GM18505 (cell line): ENCODE results near the gene GLUD1.
A peak's percentile ranks its signal among the peaks of the same experiment; 100 is the strongest.
"Not testable (repeated sequence)": the region's sequence is repeated elsewhere in the genome, so short reads cannot be mapped to it uniquely, and the experiment has no call there.

Experiments used
- ATAC-seq: cut with Tn5 transposase; IDR thresholded peaks from one replicate; pipeline ENCODE4 v1.9.1; 2021; ENCODE audit not compliant: unreplicated experiment
- POLR2A ChIP-seq: IDR thresholded peaks from 4 replicates; pipeline ENCODE4 v1.6.1; 2011; ENCODE audit warnings: borderline replicate concordance; ENCODE audit not compliant: insufficient read depth, insufficient read length; ENCODE audit errors: extremely low read depth

GLUD1 gene

DNA sequence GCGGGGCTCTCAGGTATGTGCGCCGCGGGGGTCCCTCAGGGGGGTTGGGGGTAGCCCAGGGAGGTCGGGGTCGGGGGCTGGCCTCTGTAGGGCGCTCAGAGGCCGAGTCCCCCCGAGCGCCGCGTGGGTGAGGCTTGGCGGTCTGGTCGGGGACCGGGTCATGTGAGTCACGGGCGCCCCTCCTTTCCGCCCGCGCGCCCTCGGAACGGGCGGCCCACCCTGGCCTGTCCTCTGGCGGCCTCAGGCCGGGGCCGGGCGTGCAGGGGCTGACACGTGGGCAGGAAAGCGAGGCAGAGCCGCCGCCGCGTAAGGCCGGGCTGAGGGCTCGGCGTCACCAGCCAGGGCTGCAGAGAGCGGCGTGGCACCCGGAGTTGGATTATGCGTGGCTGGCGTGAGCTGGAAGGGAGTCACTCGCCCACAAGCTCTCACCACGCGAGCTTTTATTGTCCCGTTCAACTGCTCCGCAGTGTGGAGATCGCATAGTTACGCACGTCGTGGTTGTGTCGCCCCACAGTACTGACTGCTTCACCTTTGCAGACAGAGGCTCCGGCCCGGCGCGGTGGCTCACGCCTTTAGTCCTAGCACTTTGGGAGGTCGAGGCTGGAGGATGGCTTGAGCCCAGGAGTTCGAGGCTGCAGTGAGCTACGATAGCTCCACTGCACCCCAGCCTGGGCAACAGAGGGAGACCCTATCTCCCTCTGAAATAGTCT lies 748 bp upstream of the GLUD1 start:
- ATAC-seq, result peak; percentile 47
- peak; percentile 78 for TF ChIP-seq POLR2A

DNA sequence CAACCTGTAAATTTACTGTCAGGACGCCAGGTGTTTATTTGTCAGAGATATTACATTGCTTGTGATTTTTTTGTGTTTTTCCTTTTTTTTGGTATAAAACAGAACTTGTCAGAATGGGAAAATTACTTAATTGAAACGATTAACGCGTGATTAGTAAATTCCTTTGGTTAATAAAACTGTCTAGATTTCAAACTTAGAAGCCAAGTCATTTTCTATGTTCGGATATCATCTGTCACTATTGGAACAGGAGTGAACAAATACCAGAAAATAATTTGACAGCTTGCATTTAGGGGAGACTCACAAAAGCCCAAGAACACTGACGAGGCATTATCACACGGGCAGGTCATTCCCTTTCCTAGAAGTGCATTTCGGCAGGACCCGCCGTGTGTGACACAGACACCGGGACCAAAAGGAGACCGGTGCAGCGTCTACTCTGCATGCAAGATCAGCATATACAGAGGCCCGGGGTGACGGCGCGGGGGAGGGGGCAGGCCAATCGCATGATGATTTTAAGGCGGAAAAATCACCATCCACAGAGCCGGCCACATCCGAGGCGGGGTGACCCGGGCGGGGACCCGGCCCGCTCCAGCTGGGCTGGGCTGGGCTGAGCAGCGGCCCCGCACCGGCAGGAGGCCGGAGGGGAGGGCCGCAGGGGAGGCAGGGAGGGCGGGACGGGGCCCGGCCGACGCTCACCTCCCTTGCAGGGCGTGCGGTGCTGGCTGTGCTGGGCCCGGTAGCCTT lies 841 bp downstream of the GLUD1 start:
- TF ChIP-seq POLR2A, result peak; percentile 45
- peak; percentile 23 for ATAC-seq

DNA sequence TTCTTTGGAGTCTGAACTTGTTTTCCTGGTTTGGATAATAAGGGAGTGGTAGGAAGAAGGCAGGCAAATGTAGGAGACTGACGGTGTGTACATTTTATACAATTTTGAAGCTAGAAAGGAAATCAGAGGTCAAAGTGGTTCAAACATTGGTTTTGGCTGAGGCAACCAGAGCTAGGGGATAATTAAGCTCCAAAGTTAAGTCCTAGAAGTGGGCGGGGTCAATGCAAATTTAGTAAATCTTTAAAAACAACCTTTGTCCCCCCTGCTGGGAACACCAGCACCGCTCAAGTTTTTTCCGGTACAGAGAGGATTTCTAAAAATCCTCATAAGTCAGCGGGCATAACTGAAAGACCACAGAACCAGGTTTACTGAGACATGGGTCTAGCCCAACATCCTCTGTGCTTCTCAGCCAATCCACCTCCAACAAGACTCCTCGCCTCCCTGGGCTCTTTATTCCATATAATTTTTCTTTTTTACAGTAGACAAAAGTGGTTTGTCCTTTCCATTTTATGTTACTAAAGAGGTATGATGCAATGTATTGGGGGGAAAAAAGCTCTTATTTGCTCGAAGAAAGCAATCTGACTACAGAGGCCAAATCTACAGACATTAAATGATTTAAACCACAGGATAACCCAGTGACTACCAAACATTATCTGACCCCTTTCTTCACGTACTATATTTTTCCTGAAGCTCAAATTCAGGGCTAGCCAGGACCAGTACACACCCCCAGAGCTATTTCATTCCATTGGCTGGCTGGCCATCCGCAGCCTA lies 1.6 kb downstream of the GLUD1 start:
- no peak for ATAC-seq
- peak; percentile 24 for TF ChIP-seq POLR2A

GRCh38 chr10:87092376-87092860 lies 2.2 kb downstream of the GLUD1 start:
- TF ChIP-seq POLR2A, result no peak
- ATAC-seq, result no peak

- TF ChIP-seq POLR2A, result no peak
These were observed 3.9 kb downstream of the GLUD1 start for GRCh38 chr10:87090779-87091178.

DNA sequence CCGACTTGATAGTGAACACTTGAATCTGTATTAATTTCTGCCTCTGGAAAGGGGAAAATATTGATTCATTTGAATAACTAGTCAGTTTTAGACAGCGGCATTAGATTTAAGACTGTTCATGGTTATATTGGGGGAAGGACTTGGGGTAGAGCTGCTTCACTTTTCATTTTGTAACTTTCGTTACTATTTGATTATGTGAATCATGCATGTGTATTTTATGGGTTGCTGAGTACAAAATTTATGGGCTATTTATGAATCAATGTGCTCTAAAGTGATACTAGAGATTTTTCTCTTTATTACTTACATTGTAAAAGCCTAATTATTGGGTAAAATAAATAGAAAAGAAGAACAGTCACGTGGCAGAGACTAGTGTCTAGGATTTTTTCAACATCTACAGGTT lies 4.9 kb downstream of the GLUD1 start:
- no peak for ATAC-seq
- TF ChIP-seq POLR2A, result no peak

More at GRCh38 chr10:87090779-87091178, 3.9 kb downstream of the GLUD1 start:
- no peak for ATAC-seq

GRCh38 chr10:87085537-87085936 lies 9.1 kb downstream of the GLUD1 start:
- no peak for TF ChIP-seq POLR2A
- ATAC-seq, result no peak

- peak; percentile 68 for ATAC-seq
These were observed 10.3 kb downstream of the GLUD1 start for GRCh38 chr10:87084291-87084782.

DNA sequence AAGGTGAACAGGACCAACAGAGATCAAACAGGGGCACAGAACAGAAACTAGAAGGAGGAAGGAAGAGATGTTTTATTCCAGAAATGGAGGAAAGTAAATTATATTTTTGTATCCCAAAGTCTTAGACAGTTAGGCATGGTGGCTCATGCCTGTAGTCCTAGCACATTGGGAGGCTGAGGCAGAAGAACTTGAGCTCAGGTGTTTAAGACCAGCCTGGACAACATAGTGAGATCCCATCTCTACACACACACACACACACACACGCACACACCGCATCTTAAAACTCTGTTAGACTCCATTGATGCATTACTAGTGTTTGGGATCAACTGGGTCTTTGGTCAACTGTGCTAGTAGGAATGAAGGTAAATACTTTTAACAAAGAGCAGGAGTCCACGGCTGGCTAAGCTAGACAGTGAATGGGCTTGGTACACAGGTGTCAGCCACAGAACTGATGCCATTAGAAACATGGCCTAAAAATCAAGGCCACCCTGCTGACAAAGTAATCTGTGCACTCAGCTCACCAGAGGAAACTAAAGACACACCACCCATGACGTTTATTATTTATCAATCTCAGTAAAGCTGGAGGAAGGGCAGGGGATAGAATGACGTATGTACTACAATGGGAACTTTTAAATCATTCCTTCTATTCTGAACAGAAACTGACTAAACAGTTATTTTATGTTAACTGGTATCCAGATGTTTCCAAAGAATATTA lies 10.9 kb downstream of the GLUD1 start:
- peak; percentile 44 for ATAC-seq

GRCh38 chr10:87082219-87082618 lies 12.4 kb downstream of the GLUD1 start:
- ATAC-seq, result not testable (repeated sequence)

DNA sequence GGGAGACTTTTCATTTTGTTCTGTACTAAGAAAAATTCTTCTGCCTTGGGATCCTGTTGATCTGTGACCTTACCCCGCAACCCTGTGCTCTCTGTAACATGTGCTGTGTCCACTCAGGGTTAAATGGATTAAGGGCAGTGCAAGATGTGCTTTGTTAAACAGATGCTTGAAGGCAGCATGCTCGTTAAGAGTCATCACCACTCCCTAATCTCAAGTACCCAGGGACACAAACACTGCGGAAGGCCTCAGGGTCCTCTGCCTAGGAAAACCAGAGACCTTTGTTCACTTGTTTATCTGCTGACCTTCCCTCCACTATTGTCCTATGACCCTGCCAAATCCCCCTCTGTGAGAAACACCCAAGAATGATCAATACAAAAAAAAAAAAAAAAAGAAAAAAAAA lies 13.1 kb downstream of the GLUD1 start:
- not testable (repeated sequence) for ATAC-seq

GRCh38 chr10:87080621-87081020 lies 14.0 kb downstream of the GLUD1 start:
- ATAC-seq, result not testable (repeated sequence)

DNA sequence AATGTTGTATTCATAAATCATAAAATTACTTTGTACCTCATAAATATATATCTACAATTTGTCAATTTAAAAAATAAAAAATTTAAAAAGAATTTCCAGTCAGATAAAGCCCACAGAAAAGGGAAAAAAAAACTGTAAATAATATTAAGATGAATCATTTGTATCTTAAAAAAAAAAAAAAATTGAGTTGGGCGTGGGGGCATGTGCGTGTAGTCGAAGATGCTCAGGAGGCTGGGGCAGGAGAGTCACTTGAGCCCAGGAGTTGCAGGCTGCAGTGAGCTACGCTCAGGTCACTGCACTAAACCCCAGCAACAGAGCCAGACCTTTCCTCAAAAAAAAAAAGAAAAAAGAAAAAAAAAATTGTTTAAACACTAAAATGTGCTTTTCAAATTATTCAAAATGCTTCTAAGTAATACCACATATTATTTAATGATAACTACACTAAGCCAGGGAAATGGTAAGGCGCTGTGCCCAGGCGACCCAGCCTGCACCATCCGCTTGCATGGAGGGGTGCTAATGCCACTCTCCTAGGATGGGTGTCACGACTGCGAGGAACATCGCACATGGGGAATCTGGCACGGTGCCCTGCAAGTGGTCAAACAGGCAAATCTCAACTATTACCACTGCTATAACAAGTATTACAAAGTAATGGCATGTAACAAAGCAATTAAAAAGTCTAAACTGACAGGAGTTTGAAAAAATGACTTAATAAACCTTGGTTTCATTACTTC lies 15.4 kb downstream of the GLUD1 start:
- ATAC-seq, result no peak
- TF ChIP-seq POLR2A, result no peak

DNA sequence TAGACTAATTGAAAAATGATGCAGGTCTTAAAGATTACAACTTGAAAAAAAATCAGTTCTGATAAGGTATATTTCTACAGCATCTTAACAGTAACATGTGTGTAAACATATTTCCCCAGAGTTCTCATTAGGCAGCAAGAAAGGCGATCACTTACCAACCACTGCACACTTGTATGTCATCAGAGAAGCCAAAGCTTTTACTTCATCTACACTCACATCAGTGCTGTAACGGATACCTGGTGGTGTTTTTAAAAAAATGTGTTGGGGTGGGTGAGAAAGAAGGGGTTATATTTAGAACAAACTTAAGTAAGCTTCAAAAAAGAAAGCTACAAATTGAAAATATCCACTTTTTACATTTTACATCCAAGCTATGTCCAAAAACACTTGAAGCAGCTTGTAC lies 18.2 kb downstream of the GLUD1 start:
- not testable (repeated sequence) for ATAC-seq
